H1 (cell line): ENCODE results near the gene PROCR. TPM values are rescaled to one million over a fixed set of nuclear protein-coding genes. Genes with fewer than 3 reads are reported as not detected.

Experiments
- CTCF ChIA-PET: fragments of 300-600 bp; sonication (Branson Sonifier 250); formaldehyde crosslinking; loops from one replicate; lab custom pipeline; 2021; ENCODE audit not compliant: partially characterized antibody; lab: Charles Lee
- POLR2A ChIA-PET: fragments of 300-600 bp; sonication (Branson Sonifier 250); formaldehyde crosslinking; loops from one replicate; lab custom pipeline; 2021; ENCODE audit warnings: inconsistent platforms; ENCODE audit not compliant: partially characterized antibody; lab: Charles Lee
- DNase-seq, 2 experiments: peaks; one replicate each; pipeline versions ENCODE4 v3.0.0 to v3.0.0-alpha.2; 2010 to 2022; ENCODE audit warnings: low spot score in 2 of 2, low read depth in 1 of 2, mixed read lengths in 1 of 2
- FAIRE-seq: peaks from 2 replicates; lab custom pipeline; 2011; peaks lifted over from hg19 to GRCh38; lab: Jason Lieb, UNC
- H2AFZ ChIP-seq: 2 replicates; pipeline ENCODE4 v1.8.1; 2012; ENCODE audit warnings: low read length, inconsistent platforms
- H2AK5ac ChIP-seq: 2 replicates; pipeline ENCODE4 v1.6.1; 2013; ENCODE audit warnings: low read depth, low read length
- H2BK120ac ChIP-seq: replicated peaks from 2 replicates; pipeline ENCODE3; 2013; ENCODE audit warnings: low read depth, low read length, inconsistent platforms
- H2BK12ac ChIP-seq: 2 replicates; pipeline ENCODE4 v1.6.1; 2013; ENCODE audit warnings: low read depth, low read length
- H2BK15ac ChIP-seq: 2 replicates; pipeline ENCODE4 v1.6.1; 2013; ENCODE audit warnings: low read length
- H2BK20ac ChIP-seq: 2 replicates; pipeline ENCODE4 v1.6.1; 2013; ENCODE audit warnings: low read length
- H2BK5ac ChIP-seq: 2 replicates; pipeline ENCODE4 v1.6.1; 2013; ENCODE audit warnings: low read depth, low read length
- H3K14ac ChIP-seq: 2 replicates; pipeline ENCODE4 v1.6.1; 2013; ENCODE audit warnings: inconsistent platforms; ENCODE audit not compliant: insufficient read length
- H3K18ac ChIP-seq: 2 replicates; pipeline ENCODE4 v1.6.1; 2013; ENCODE audit warnings: low read length; ENCODE audit errors: extremely low read depth
- H3K23ac ChIP-seq: 2 replicates; pipeline ENCODE4 v1.6.1; 2013; ENCODE audit warnings: inconsistent platforms; ENCODE audit not compliant: insufficient read length
- H3K23me2 ChIP-seq: 2 replicates; pipeline ENCODE4 v1.6.1; 2013; ENCODE audit warnings: low read depth, low read length
- H3K27ac ChIP-seq: 2 replicates; pipeline ENCODE4 v1.6.1; 2011; ENCODE audit warnings: low read depth, low read length, inconsistent platforms
- H3K27me3 ChIP-seq, 4 experiments: replicated peaks in 1 of 4; 1 replicate in 1 of 4; 2 replicates in 3 of 4; pipeline versions ENCODE4 v1.6.1 to v1.8.1; 2011 to 2013; ENCODE audit warnings: low read length in 3 of 4, mild to moderate bottlenecking in 3 of 4, inconsistent platforms in 2 of 4, mixed read lengths in 2 of 4, moderate library complexity in 1 of 4; ENCODE audit not compliant: control insufficient read depth in 3 of 4, insufficient read depth in 3 of 4; ENCODE audit errors: extremely low read depth in 1 of 4
- H3K36me3 ChIP-seq, 4 experiments: 2 replicates each; pipeline versions ENCODE4 v1.6.1 to v1.8.1; 2011 to 2013; ENCODE audit warnings: mild to moderate bottlenecking in 4 of 4, low read length in 3 of 4, moderate library complexity in 2 of 4, control low read depth in 1 of 4, inconsistent platforms in 1 of 4; ENCODE audit not compliant: insufficient read depth in 4 of 4, control insufficient read depth in 2 of 4
- H3K4ac ChIP-seq: replicated peaks from 2 replicates; pipeline ENCODE3; 2013; ENCODE audit warnings: low read length, low read depth, mixed read lengths, inconsistent platforms; ENCODE audit not compliant: insufficient read length
- H3K4me1 ChIP-seq, 4 experiments: replicated peaks in 1 of 4; 1 replicate in 1 of 4; 2 replicates in 3 of 4; pipeline versions ENCODE4 v1.6.1 to v1.8.1; 2011 to 2013; ENCODE audit warnings: low read length in 3 of 4, inconsistent platforms in 2 of 4, mixed read lengths in 1 of 4; ENCODE audit not compliant: insufficient read depth in 4 of 4, control insufficient read depth in 3 of 4
- H3K4me2 ChIP-seq, 2 experiments: 2 replicates each; pipeline versions ENCODE4 v1.6.1 to v1.8.1; 2011 to 2013; ENCODE audit warnings: low read depth in 2 of 2, low read length in 2 of 2, control low read depth in 1 of 2, inconsistent platforms in 1 of 2, mild to moderate bottlenecking in 1 of 2; ENCODE audit not compliant: insufficient read depth in 1 of 2
- H3K4me3 ChIP-seq, 4 experiments: fragments of 200-600, 300-600 bp in 1 of 4; sonication (generic), shearing (Covaris generic), sonication (Bioruptor Twin) in 1 of 4; 2 replicates each; pipeline versions ENCODE4 v1.5.1 to v1.8.1; 2011 to 2016; ENCODE audit warnings: low read length in 4 of 4, low read depth in 3 of 4, control low read depth in 2 of 4, inconsistent platforms in 2 of 4, mild to moderate bottlenecking in 2 of 4, mixed read lengths in 1 of 4, moderate library complexity in 1 of 4; ENCODE audit not compliant: insufficient read depth in 2 of 4; ENCODE audit errors: extremely low read depth in 1 of 4
- H3K56ac ChIP-seq: replicated peaks from 2 replicates; pipeline ENCODE3; 2013; ENCODE audit warnings: low read depth, mild to moderate bottlenecking, mixed read lengths, low read length, inconsistent platforms; ENCODE audit not compliant: insufficient read length
- H3K79me1 ChIP-seq: 2 replicates; pipeline ENCODE4 v1.6.1; 2013; ENCODE audit warnings: low read depth, low read length, control low read depth
- H3K79me2 ChIP-seq, 2 experiments: 2 replicates each; pipeline versions ENCODE4 v1.6.1 to v1.8.1; 2012 to 2013; ENCODE audit warnings: low read length in 2 of 2, mild to moderate bottlenecking in 2 of 2, inconsistent platforms in 1 of 2; ENCODE audit not compliant: insufficient read depth in 2 of 2, control insufficient read depth in 1 of 2
- H3K9ac ChIP-seq, 4 experiments: replicated peaks in 1 of 4; 1 replicate in 1 of 4; 2 replicates in 3 of 4; pipeline versions ENCODE4 v1.6.1 to v1.8.1; 2011 to 2013; ENCODE audit warnings: low read depth in 3 of 4, low read length in 3 of 4, control low read depth in 2 of 4, mild to moderate bottlenecking in 2 of 4, moderate library complexity in 2 of 4, inconsistent platforms in 1 of 4; ENCODE audit errors: extremely low read depth in 1 of 4
- H3K9me3 ChIP-seq, 2 experiments: 2 replicates each; pipeline versions ENCODE4 v1.6.1 to v1.8.1; 2012 to 2013; ENCODE audit warnings: mild to moderate bottlenecking in 2 of 2, moderate library complexity in 2 of 2, control low read depth in 1 of 2, inconsistent platforms in 1 of 2, low read depth in 1 of 2, low read length in 1 of 2, mixed read lengths in 1 of 2; ENCODE audit not compliant: insufficient read depth in 2 of 2
- H4K20me1 ChIP-seq, 2 experiments: replicated peaks in 1 of 2; 2 replicates each; pipeline versions ENCODE3 to v1.8.1; 2011 to 2013; ENCODE audit warnings: inconsistent platforms in 2 of 2, low read length in 2 of 2, mild to moderate bottlenecking in 1 of 2; ENCODE audit not compliant: insufficient read depth in 2 of 2, control insufficient read depth in 1 of 2
- H4K5ac ChIP-seq: 2 replicates; pipeline ENCODE4 v1.6.1; 2013; ENCODE audit warnings: low read length, low read depth, mixed read lengths, inconsistent platforms; ENCODE audit not compliant: insufficient read length
- H4K8ac ChIP-seq: 2 replicates; pipeline ENCODE4 v1.8.0; 2013; ENCODE audit warnings: mild to moderate bottlenecking, moderate library complexity, low read length, inconsistent platforms; ENCODE audit not compliant: insufficient read depth; ENCODE audit errors: extremely low read depth
- H4K91ac ChIP-seq: replicated peaks from 2 replicates; pipeline ENCODE3; 2013; ENCODE audit warnings: low read length, mixed read lengths, inconsistent platforms; ENCODE audit not compliant: insufficient read length
- BCL11A ChIP-seq, 2 experiments: IDR thresholded peaks; one replicate each; pipeline ENCODE4 v1.6.1; 2011; ENCODE audit warnings: low read depth in 2 of 2, low read length in 2 of 2, mild to moderate bottlenecking in 2 of 2
- CBX5 ChIP-seq: fragments of 300-800, 300-1000 bp; sonication (generic); IDR thresholded peaks from 2 replicates; pipeline ENCODE4 v1.7.1; 2016; ENCODE audit warnings: antibody characterized with exemption, low read length, low read depth
- RAD21 ChIP-seq, 2 experiments: IDR thresholded peaks in 1 of 2; conservative IDR thresholded peaks in 1 of 2; 2 replicates each; pipeline ENCODE4 v1.6.1; 2011; ENCODE audit warnings: low read depth in 2 of 2, low read length in 2 of 2, improper control_type of control experiment in 1 of 2, inconsistent platforms in 1 of 2, mild to moderate bottlenecking in 1 of 2, moderate library complexity in 1 of 2
- SIRT6 ChIP-seq: IDR thresholded peaks from one replicate; pipeline ENCODE4 v1.7.1; 2012; ENCODE audit warnings: low read length, inconsistent platforms
- YY1 ChIP-seq: IDR thresholded peaks from 2 replicates; pipeline ENCODE4 v1.6.1; 2011; ENCODE audit warnings: low read depth, mild to moderate bottlenecking, low read length
- ZNF274 ChIP-seq: IDR thresholded peaks from 2 replicates; pipeline ENCODE4 v1.7.0; 2012; ENCODE audit warnings: low read length, borderline replicate concordance; ENCODE audit errors: extremely low read depth
- WGBS, 2 experiments: shearing (Covaris generic) in 1 of 2; methylation state at CpG; one replicate each; pipeline versions ENCODE4 v1.1.6 to v1.1.7; 2013 to 2015; ENCODE audit warnings: low lambda C conversion rate in 2 of 2, mixed read lengths in 2 of 2, inconsistent platforms in 1 of 2, low coverage in 1 of 2, missing lambda C conversion rate in 1 of 2; ENCODE audit not compliant: insufficient replicate concordance in 2 of 2, insufficient coverage in 1 of 2, insufficient read length in 1 of 2; ENCODE audit errors: extremely low coverage in 1 of 2, missing lambda C conversion rate in 1 of 2; 5-methylcytosine and 5-hydroxymethylcytosine counted together
- polyA plus RNA-seq, 7 experiments: library from polyadenylated mRNA; depleted of rRNA in 3 of 7; stranded (reverse) in 5 of 7; unstranded in 2 of 7; fragments of >200 nt in 5 of 7; fragments of 200-250 nt in 2 of 7; gene quantifications; 1 replicate in 5 of 7; 2 replicates in 1 of 7; 4 replicates in 1 of 7; pipeline versions ENCODE4 v1.2.1 to v1.2.3, GENCODE V29; 2011 to 2013; ENCODE audit warnings: missing spikeins in 2 of 7, mixed read lengths in 2 of 7
- total RNA-seq: library from RNA; stranded (reverse); fragmentation: NEBNext Ultra II Directional; extraction: Animal tissue kit (Norgen Biotek cat#: 25700); gene quantifications from 2 replicates; pipeline ENCODE4 v1.2.1, GENCODE V29; 2021
- TF ChIP-seq, protein P1 (sequence below): IDR thresholded peaks from 2 replicates; pipeline ENCODE4 v1.6.1; 2012; ENCODE audit warnings: inconsistent platforms
- TF ChIP-seq, protein P2 (sequence below): IDR thresholded peaks from 2 replicates; pipeline ENCODE4 v1.6.1; 2012; ENCODE audit warnings: inconsistent platforms

The PROCR gene
- total and polyA plus RNA-seq, 2 of the 8 experiments (the other 6 are each of a cell fraction or from before 2014, with no cell fraction given), result 21.3 to 42.9 TPM

DNA sequence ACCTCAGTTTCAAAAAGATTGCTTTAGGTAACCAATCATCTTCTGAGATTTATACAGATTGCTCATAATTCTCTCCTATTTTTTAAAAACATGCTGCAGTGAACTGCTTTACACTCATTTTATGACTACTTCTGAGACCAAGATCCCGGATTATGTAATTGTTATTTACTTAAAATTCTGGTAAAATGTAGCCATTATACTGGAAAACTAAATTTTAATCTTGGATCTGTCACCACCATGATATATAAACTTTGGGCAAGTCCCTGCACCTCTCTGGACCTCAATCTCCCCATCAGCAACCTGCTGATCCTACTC, 477 bp upstream of the PROCR start:
- no peak overlapping the region for H2BK120ac ChIP-seq
- TF ChIP-seq, protein P1, sequence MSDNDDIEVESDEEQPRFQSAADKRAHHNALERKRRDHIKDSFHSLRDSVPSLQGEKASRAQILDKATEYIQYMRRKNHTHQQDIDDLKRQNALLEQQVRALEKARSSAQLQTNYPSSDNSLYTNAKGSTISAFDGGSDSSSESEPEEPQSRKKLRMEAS, result no peak
- TF ChIP-seq ZNF274 (no peak), RAD21 (IDR thresholded peaks at IDR 0.05 in 1 of 2, conservative IDR thresholded peaks at IDR 0.05 in 1 of 2; ENCODE audit: low read depth in 2 of 2, low read length in 2 of 2) (no peak), YY1 (no peak), CBX5 (no peak), SIRT6 (no peak), BCL11A (IDR thresholded peaks at IDR 0.05; ENCODE audit: low read depth in 2 of 2, low read length in 2 of 2) (no peak)
- TF ChIP-seq, protein P2, sequence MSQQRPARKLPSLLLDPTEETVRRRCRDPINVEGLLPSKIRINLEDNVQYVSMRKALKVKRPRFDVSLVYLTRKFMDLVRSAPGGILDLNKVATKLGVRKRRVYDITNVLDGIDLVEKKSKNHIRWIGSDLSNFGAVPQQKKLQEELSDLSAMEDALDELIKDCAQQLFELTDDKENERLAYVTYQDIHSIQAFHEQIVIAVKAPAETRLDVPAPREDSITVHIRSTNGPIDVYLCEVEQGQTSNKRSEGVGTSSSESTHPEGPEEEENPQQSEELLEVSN, result no peak
- H4K5ac ChIP-seq, result no peak overlapping the region

More for the DNA sequence above, 477 bp upstream of the PROCR start:
- H3K4me1 ChIP-seq, result peaks cover under 1 to 18% (median 10%) of the 10 kb centered on the region in 4 experiments
- ChIA-PET CTCF (interaction anchor here (1.0 to 3.5 kb wide), 2 partner anchors 37 to 92 kb away, joined by 4 to 14 read pairs; no protein-coding TSS in a partner anchor), POLR2A (interaction anchor here (2.0 kb wide), 1 partner anchor 11 kb away, joined by 5 read pairs; no protein-coding TSS in a partner anchor)
- FAIRE-seq (no peak), DNase-seq (no peak)
- no peak overlapping the region for H2BK12ac ChIP-seq
- no peaks in the 10 kb centered on the region for H3K79me2 ChIP-seq
- no peak overlapping the region for H2AK5ac ChIP-seq
- H2BK5ac ChIP-seq, result no peak overlapping the region
- peaks cover 6% of the 10 kb centered on the region; the same call in 1 of the 2 replicates for H3K23me2 ChIP-seq
- H3K9ac ChIP-seq, result no peak overlapping the region
- H3K4me3 ChIP-seq, result peak overlapping the region in 3 of 4 experiments; percentile 39 to 54 (median 48); a peak in 5 of 8 replicates
- peaks cover 0 to 2% (median 0%) of the 10 kb centered on the region in 4 experiments; a peak in 2 of 7 replicates for H3K27me3 ChIP-seq
- H2AFZ ChIP-seq, result no peak overlapping the region; the same call in 1 of the 2 replicates
- no peak overlapping the region for H3K56ac ChIP-seq
- no peak overlapping the region for H4K91ac ChIP-seq
- no peak overlapping the region for H2BK20ac ChIP-seq
- H3K9me3 ChIP-seq, result no peaks in the 10 kb centered on the region
- no peaks in the 10 kb centered on the region for H3K36me3 ChIP-seq
- H4K20me1 ChIP-seq, result no peaks in the 10 kb centered on the region
- H4K8ac ChIP-seq, result no peak overlapping the region
- H3K18ac ChIP-seq, result no peak overlapping the region
- peak overlapping the region; percentile 71 to 72 for H3K4me2 ChIP-seq
- no peaks in the 10 kb centered on the region for H3K79me1 ChIP-seq
- H3K23ac ChIP-seq, result no peak overlapping the region
- no peak overlapping the region for H2BK15ac ChIP-seq
- no peak overlapping the region for H3K27ac ChIP-seq
- H3K4ac ChIP-seq, result no peak overlapping the region
- no peak overlapping the region for H3K14ac ChIP-seq
- 96% methylated on average over 1 of the region's 1 CpG; no CpG with 5 or more reads in 1 of the 2 experiments for WGBS, 2 experiments
